Cerebellar nuclear complex (tissue), 1 donor: ENCODE measurements around the gene B3GAT3.
"Not testable (repeated sequence)": the region's sequence is repeated elsewhere in the genome, so short reads cannot be mapped to it uniquely, and the experiment has no call there.

ENCODE experiments used
- DNase-seq, 2 experiments: peaks; one replicate each; lab custom pipeline; 2025; lab: John Stamatoyannopoulos, UW

B3GAT3 gene

DNA sequence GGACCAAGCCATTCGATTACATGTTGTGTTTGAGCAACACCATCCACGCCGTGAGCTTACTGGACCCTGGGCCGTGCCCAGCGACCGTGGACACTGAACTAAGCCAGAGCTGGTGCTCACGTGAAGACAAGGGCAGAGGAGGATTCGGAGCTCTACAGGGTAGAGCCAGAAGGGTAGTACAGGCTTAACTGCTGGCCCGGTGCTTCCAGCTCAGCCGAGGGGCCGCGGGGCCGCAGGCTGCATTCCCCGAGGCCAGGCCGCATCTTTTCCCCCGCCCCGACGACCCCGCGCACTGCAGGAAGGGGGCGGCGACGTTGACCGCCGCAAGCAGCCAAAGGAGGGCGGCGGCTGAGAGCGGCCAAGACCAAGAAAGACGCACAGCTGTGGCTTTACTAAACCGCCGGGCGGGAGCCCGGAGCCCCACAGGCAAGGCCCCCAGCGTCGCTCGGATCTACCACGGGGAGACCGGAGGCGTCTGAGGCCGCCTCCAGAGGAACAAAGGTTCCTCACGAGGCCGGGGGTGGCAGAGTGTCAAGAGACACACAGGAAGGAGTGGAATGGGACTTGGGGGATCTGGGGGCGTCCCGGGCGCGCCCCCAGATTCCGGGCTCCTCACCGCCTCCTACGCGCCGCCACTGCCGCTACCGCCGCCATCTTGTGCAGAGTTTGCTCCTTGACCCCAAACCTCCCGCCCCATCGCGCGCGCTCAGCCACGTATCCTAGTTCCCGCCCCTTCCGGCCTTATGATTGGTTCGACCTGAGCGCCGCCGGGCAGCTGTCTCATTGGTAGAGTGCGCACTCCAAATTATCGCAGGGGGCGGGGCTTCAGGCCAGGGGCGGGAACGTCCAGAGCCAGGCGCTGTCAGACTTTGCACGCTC, 24.4 kb upstream of the B3GAT3 start, which contains the start of gene GANAB:
GANAB (minus strand) TSS at position 668 of the 879 bp plus-strand sequence; CDS start at position 654, 14 bp downstream.
- DNase-seq = peak; percentile 69 to 91

DNA sequence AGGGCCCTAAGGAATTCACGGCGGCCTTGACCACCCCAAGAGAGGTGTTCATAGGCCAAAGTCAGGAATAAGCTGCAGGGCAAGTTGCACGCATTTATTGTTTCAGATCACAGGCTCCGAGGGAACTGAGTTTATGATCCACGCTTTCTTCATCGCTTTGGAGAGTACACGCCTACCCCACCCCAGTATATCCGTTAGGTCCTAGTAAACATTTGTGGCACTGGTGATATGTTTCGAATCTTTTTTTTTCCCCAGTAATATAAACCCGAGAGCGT, 23.8 kb upstream of the B3GAT3 start:
- DNase-seq = no peak

- no peak for DNase-seq
These were observed 22.4 kb upstream of the B3GAT3 start for GRCh38 chr11:62644220-62644619.

DNA sequence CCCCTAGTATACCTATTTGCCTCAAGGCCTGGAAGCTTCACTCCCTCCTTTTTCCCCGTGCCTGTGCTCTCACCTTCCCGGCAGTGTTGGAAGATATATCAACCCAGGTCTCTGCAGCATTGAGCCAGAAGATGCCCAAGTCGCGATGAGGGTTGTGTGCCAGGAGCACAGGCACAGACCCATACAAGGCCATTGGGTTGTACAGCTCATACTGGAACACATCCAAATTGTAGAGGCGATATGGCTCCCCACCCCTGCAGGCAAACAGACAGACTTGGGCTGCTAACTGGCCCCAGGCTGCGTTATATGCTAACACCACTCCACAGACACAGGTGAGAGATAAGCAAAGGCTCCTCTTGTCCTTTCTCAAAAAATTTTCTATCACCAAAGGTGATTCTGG, 10.7 kb upstream of the B3GAT3 start:
- DNase-seq = no peak

GRCh38 chr11:62627713-62628112, 5.9 kb upstream of the B3GAT3 start:
- no peak for DNase-seq

DNA sequence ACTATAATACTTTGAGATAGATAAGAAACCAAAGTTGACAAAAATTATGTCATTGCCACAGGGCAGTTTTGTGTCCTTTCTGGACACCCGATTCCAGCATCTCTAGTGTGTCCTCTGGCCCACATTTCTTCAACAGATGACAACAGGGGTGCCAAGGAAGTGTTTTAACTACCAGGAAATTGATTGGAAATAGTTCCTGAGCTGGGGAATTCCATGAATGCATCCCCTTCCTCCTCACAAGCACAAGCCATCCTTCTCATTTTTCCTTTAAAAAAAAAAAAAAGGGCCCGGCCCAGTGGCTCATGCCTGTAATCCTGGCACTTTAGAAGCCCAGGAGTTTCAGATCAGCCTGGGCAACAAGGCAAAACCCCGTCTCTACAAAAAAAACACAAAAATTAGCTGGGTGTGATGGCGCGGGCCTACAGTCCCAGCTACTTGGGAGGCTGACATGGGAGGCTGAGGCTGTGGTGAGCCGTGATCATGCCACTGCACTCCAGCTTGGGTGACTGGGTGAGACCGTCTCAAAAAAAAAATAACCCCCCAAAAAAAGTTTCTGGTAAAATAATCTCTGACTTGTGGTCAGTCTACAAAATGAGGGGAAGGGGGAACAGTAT, 797 bp upstream of the B3GAT3 start:
- no peak for DNase-seq

- DNase-seq = no peak
These were observed 689 bp downstream of the B3GAT3 start for GRCh38 chr11:62621027-62621566.

GRCh38 chr11:62616957-62617356, 4.8 kb downstream of the B3GAT3 start:
- not testable (repeated sequence) for DNase-seq

DNA sequence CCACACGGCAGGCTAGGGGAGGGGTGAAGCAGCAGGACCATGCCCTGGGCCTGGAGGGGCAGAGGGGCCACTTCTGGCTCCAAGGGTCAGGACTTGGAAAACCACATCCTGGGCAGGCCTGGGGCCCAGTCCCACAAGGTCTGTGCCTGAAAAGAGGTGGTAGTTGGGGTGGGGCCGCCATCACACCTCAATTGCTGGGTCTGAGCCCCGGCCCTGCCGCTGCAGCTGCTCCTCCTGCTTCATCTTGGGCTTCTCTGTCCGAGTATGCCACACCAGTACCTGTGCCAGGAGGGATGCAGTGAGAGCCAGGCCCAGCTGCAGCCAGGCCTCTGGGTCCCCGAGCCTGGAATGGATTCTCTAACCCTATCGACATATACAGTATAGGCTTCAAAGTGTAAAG, 6.3 kb downstream of the B3GAT3 start:
- DNase-seq = no peak

DNA sequence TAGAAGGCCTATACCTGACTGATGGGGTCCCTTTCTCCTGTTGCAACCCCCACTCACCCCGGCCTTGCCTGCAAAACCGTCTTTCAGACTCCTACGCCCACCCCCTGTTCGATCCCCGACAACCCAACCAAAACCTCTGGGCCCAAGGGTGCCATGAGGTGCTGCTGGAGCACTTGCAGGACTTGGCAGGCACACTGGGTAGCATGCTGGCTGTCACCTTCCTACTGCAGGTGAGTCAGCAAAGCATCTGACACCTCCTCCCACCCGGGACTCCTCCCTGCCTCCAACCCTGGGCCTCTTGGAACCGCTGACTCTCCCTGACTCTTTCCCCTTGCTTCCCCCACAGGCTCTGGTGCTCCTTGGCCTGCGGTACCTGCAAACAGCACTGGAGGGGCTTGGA, 7.5 kb downstream of the B3GAT3 start:
- no peak for DNase-seq

GRCh38 chr11:62613291-62613778, 8.5 kb downstream of the B3GAT3 start:
- no peak for DNase-seq

DNA sequence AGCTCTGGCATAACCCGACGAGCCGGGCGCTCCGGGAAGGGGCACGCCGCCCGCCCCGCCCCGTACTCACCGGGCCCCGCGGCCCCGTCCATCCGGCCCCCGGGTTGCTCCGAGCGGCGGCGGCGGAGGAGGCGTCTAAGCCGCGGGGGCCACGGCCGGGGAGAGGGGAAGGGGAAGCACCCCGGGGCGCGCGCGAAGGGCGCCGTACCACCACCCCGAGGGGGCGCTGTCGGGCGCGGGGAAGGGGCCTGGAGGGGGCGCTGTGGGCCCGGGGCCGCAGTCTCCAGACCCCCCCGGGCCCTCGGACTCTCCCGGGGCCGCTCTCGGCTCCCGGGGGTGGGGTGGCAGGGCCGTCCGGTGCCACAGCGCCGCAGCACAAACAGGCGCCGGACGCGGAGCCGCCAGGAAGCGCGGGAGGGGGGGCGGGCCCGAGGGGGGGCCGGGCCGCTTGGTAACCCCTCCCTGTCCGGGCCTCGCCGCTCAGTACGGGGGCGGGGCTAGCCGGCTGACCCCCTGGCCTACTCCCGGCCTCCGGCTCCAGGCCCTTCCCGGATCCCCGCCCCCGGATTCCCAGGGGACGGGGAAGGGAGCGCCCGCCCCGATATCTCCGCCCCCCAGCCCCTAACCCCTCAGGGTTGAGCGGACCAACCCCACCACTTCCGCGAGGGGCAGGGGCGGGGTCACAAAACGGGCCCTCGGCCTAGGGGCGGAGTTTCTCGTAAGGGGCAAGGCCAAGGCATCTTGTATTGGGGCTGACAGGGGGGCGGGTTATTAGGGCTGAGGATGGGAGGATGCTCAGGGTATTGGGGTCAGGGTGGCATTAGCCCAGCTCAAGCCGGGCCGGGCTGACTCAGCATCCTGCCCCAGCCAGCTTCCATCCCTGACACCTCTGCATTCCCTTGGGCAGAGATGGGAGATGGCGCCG, 9.2 kb downstream of the B3GAT3 start, which contains the start of the genes EML3 and ROM1:
EML3 (minus strand) TSS at position 410 of the 925 bp plus-strand sequence; CDS start at position 92, 318 bp downstream.
ROM1 (plus strand) TSS at position 892 of the 925 bp plus-strand sequence; CDS start at position 917, 25 bp downstream.
- peak in 1 of 2 experiments; percentile 15 for DNase-seq

DNA sequence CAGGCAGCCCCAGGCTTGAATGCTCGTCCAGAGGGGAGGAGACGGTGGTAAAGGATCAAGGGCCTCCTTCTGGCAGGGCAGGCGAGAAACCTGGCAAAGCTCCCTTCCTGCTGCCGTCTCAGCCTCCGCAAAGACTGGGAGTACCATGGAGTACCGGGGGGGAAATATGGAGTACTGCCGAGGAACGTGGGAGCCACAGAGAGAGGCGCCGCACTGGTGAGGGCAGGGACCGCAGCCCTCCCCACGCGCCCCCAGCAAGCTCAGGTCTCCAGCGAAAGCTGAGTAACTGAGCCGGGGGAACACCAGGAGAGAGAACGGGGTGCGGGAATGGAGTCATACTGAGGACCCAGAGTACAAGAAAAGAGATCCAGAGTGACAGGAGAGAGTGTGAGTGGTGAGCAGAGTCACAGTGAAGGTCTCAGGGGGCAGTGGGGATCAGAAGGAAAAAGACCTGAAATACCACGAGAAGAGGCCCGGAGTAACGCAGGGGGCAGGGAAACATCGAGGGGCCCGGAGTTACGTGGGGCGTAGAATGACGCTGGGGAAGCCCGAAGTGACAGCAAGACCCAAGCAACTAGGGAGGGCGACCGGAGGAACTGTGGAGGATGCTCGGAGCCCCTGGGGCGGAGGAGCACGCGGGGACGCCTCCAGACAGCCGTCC, 10.0 kb downstream of the B3GAT3 start:
- DNase-seq = no peak

DNA sequence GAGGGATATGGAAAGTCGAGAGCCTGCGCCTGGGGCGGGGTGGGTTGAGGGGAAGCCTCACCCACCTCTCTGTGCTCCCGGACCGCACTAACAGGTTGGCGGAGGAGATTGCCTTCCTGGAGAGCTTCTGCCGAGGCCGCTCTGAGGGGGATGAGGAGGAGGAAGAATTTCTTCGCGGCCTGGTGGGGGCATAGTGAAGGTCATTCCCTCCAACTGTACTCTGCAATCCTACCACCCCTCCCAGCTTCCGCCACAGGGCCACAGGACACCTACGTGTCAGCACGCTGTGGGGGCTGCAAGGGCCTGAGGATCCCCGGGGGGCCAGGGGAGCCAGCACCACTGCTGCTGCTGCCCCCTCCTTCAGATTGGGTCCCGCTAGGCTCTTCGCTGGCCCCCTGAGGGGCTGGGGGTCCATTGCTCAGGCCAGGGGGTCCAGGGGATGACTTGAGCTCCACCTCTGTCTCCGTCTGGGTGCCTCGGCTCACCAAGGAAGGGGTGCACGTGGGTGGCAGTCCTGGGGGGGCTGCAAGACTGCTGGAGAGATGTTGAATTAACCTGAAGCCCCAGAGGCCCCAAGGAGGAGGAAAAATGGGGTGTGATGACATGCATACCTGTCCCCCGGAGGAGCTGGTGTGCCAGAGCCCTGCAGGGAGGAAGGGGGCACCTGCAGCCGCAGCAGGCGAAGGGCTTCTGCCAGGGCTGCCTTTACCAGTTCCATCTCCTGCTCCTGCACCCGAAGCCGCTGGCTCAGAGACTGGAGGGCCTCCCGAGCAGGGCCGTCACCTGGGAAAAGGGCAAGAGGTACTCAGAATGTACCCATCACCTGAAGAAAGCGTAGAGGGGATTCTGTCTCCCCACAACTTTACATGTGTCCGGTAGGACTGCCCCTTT, 10.7 kb downstream of the B3GAT3 start:
- DNase-seq = no peak

- DNase-seq = no peak
These were observed 11.4 kb downstream of the B3GAT3 start for GRCh38 chr11:62610403-62610802.

DNA sequence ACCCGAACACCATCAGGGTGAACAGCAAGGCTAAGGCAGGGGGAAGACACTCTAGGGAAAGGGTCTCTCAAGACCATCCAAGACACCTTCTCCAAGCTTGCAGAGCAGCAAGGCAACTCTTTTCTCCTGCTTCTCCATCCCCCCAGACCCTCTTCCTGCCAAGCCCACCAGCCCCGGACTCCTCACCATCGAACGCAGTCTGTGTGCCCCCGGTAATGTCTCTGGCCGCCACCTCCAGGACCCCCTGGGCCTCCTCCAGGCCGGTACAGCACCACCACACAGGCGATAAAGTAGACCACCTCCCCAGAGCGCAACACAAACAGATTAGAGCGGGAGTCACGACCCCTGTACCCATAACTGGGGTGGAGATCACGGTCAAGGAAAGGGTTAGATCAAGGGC, 13.0 kb downstream of the B3GAT3 start:
- no peak for DNase-seq

DNA sequence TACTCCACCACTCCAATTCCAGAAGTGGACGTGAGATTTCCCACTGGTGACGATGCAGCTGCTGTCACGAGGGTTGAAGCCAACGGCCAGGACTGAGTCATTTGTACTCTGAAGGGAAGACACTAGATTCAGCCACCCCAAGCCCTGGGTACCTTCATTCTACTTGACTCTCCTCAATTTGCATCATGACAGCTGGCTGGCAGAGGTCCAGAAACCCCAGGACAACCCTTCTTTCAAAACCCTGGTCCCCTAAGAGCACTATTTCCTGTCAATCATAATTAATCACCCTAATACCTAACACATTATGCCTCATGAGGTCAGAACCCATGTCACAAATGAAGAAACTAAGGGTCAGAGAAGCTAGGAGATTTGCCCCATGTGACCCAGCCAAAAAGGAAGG, 14.1 kb downstream of the B3GAT3 start:
- DNase-seq = no peak

DNA sequence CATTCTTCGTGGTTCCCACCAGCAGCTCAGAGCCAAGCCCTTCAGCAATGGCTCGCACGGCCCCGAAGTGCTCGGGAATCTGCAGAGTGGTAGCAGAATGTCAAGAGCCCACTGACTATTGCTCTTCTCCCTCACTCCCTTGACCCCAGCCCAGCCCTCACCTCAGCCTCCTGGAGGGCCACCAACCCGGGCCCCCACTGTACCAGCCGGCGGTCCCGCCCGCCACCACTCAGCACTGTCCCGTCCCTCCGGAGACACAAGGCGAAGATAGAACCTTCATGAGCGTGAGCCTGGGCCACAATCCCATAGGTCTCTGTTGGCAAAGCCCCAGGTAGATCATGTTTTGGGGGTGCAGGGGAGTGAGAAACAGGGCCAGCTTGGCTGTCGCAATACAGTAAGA, 15.9 kb downstream of the B3GAT3 start:
- DNase-seq = no peak

- no peak for DNase-seq
These were observed 16.3 kb downstream of the B3GAT3 start for GRCh38 chr11:62605467-62605866.

DNA sequence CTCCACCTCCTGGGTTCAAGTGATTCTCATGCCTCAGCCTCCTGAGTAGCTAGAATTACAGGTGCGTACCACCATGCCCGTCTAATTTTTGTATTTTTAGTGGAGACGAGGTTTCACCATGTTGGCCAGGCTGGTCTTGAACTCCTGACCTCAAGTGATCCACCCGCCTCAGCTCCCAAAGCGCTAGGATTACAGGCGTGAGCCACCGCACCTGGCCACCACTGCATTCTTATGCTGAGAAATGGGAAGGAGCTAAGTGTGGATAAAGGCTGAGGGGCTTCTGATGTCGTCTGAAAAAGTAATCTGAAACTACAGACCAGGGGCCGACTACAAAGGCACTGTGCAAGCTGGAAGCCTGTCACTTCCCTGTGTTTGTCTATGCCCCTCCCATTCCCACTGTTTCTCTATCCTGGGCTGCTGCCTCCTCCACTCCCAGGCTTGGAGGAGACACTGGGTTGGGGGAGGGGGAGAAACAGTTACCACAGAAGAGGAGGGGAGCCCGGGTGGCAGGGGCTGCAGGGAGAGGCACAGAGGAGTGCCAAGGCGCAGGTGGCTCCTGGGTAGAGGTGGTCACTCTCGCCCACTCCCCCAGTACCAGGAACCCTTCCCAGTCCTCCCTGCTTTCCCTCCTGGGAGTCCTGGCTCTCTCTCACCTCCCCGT, 17.2 kb downstream of the B3GAT3 start:
- DNase-seq = no peak
